Pancreas (tissue), 10 donors: ENCODE results near the gene LEF1. TPM values are rescaled to one million over a fixed set of nuclear protein-coding genes. Genes with fewer than 3 reads are reported as not detected.

Source experiments
- ATAC-seq, 4 donors: fragments of 200-7000 bp; cut with Tn5 transposase; one replicate each; pipeline versions ENCODE4 v1.8.0 to v1.9.1; 2020; ENCODE audit warnings: mild to moderate bottlenecking in 4 of 4, moderate library complexity in 4 of 4
- DNase-seq, 6 donors: peaks; one replicate each; pipeline ENCODE4 v3.0.0-alpha.2; 2020
- FAIRE-seq: peaks from 2 replicates; lab custom pipeline; 2012; peaks lifted over from hg19 to GRCh38; lab: Jason Lieb, UNC
- H3K27ac ChIP-seq, 4 donors: fragments of 200-600 bp; sonication (generic); 1 replicate in 3 of 4; 2 replicates in 1 of 4; pipeline versions ENCODE4 v1.5.0 to v1.8.0; 2020
- H3K27me3 ChIP-seq, 4 donors: fragments of 200-600 bp; one replicate each; pipeline ENCODE4 v1.8.0; 2021
- H3K36me3 ChIP-seq, 3 donors: fragments of 200-600 bp; sonication (generic) in 1 of 3; one replicate each; pipeline versions ENCODE4 v1.5.0 to v1.8.0; 2020 to 2021
- H3K4me1 ChIP-seq, 3 donors: fragments of 200-600 bp; one replicate each; pipeline ENCODE4 v1.8.0; 2021
- H3K4me3 ChIP-seq, 4 donors: fragments of 200-600 bp; sonication (generic) in 2 of 4; one replicate each; pipeline versions ENCODE4 v1.5.0 to v1.8.0; 2020 to 2021
- H3K9me3 ChIP-seq, 4 donors: fragments of 200-600 bp; one replicate each; pipeline ENCODE4 v1.8.0; 2021
- CTCF ChIP-seq, 4 donors: fragments of 200-600 bp; sonication (generic) in 3 of 4; IDR thresholded peaks; one replicate each; pipeline versions ENCODE4 v1.5.0 to v1.8.0; 2021; ENCODE audit warnings: antibody characterized with exemption in 4 of 4
- WGBS, 2 donors: extraction: QIAGEN DNeasy Blood & Tissue Kit; methylation state at CpG; one replicate each; pipeline ENCODE4 v1.1.7; 2013; 5-methylcytosine and 5-hydroxymethylcytosine counted together
- intact Hi-C, 3 donors: fragments of 100-400 bp; cut with DNase I; formaldehyde crosslinking; loops; one replicate each; pipeline versions ENCODE4 v1.11.1 to v1.14.2; 2022
- polyA plus RNA-seq, 2 donors: library from polyadenylated mRNA; stranded (reverse); fragments of 200-250 nt; gene quantifications; one replicate each; pipeline ENCODE4 v1.2.3, GENCODE V29; 2013
- total RNA-seq, 6 donors: library from RNA; stranded (reverse); fragmentation: NEBNext Ultra II Directional in 4 of 6; extraction: Animal tissue kit (Norgen Biotek cat#: 25700) in 4 of 6; gene quantifications; one replicate each; pipeline versions ENCODE4 v1.2.1 to v1.2.4, GENCODE V29; 2021 to 2023
- donor health status: healthy with polysubstance abuse.
- donor health status: DM: no; HTN: no; CAD: no; lungs with moderate emphysema.
- donor health status: DM: no; HTN: no; CAD: no.
- donor health status: control.
- donor health status: control.
- donor health status: Bipolar disorder and iron deficiency.
- donor health status: DM: yes; HTN: yes; CAD: no.
- donor health status: DM: no; HTN: no; CAD: no.
- donor health status: DM: no; HTN: no; CAD: no.
- donor health status: DM: yes; HTN: yes; CAD: no.

Gene LEF1
- total and polyA plus RNA-seq, 8 donors, result 0.28 to 3.5 (median 0.86) TPM

GRCh38 chr4:108106186-108106585, 62.5 kb downstream of the LEF1 start:
- Histone ChIP-seq H3K27me3 (no peaks in the 10 kb centered on the region), H3K27ac (no peak overlapping the region), H3K4me1 (peaks cover 0 to 5% (median 0%) of the 10 kb centered on the region in 3 donors), H3K9me3 (no peaks in the 10 kb centered on the region), H3K36me3 (no peaks in the 10 kb centered on the region), H3K4me3 (no peak overlapping the region)
- no peak for TF ChIP-seq CTCF (IDR thresholded peaks at IDR 0.05)
- no peak for FAIRE-seq
- no peak for ATAC-seq
- intact Hi-C loops, result no loop called here
- 87 to 96% methylated on average over 3 of the region's 3 CpGs for WGBS, 2 donors
- DNase-seq, result no peak

- 76 to 79% methylated on average over 5 of the region's 5 CpGs for WGBS, 2 donors
- Histone ChIP-seq H3K4me3 (no peak overlapping the region), H3K36me3 (no peaks in the 10 kb centered on the region), H3K4me1 (no peaks in the 10 kb centered on the region), H3K27ac (no peak overlapping the region), H3K9me3 (no peaks in the 10 kb centered on the region), H3K27me3 (no peaks in the 10 kb centered on the region)
- intact Hi-C loops, result no loop called here
- no peak for DNase-seq
- FAIRE-seq, result no peak
- ATAC-seq, result no peak
- no peak for TF ChIP-seq CTCF (IDR thresholded peaks at IDR 0.05)
These were observed 65.5 kb downstream of the LEF1 start for GRCh38 chr4:108103099-108103862.

GRCh38 chr4:108100827-108101226, 67.9 kb downstream of the LEF1 start:
- DNase-seq (no peak), ATAC-seq (no peak), FAIRE-seq (no peak)
- Histone ChIP-seq H3K27me3 (no peaks in the 10 kb centered on the region), H3K36me3 (no peaks in the 10 kb centered on the region), H3K9me3 (no peaks in the 10 kb centered on the region), H3K4me3 (no peak overlapping the region), H3K4me1 (no peaks in the 10 kb centered on the region), H3K27ac (no peak overlapping the region)
- WGBS, 2 donors, result 14 to 17% methylated on average over 1 of the region's 1 CpG
- no peak for TF ChIP-seq CTCF (IDR thresholded peaks at IDR 0.05)
- intact Hi-C loops, result no loop called here

GRCh38 chr4:108099838-108100237, 68.9 kb downstream of the LEF1 start:
- Histone ChIP-seq H3K4me1 (no peaks in the 10 kb centered on the region), H3K36me3 (no peaks in the 10 kb centered on the region), H3K27me3 (no peaks in the 10 kb centered on the region), H3K27ac (no peak overlapping the region), H3K4me3 (no peak overlapping the region), H3K9me3 (no peaks in the 10 kb centered on the region)
- FAIRE-seq (no peak), DNase-seq (no peak), ATAC-seq (no peak)
- WGBS, 2 donors, result 96% methylated on average over 1 of the region's 1 CpG
- intact Hi-C loops, result no loop called here
- TF ChIP-seq CTCF (IDR thresholded peaks at IDR 0.05), result no peak

GRCh38 chr4:108097990-108098553, 70.7 kb downstream of the LEF1 start:
- Histone ChIP-seq H3K27ac (no peak overlapping the region), H3K9me3 (no peaks in the 10 kb centered on the region), H3K4me1 (no peaks in the 10 kb centered on the region), H3K36me3 (no peaks in the 10 kb centered on the region), H3K4me3 (no peak overlapping the region), H3K27me3 (no peaks in the 10 kb centered on the region)
- DNase-seq (no peak), ATAC-seq (peak in 2 of 4 donors; percentile 55 to 60), FAIRE-seq (no peak)
- WGBS, 2 donors, result 36 to 37% methylated on average over 5 of the region's 5 CpGs
- intact Hi-C loops, result no loop called here
- TF ChIP-seq CTCF (IDR thresholded peaks at IDR 0.05), result no peak
